Fibroblast of lung (primary cell): Measurements from ENCODE around the gene IDI1. TPM values are rescaled to one million over a fixed set of nuclear protein-coding genes. Genes with fewer than 3 reads are reported as not detected.
"Not testable (repeated sequence)": the region's sequence is repeated elsewhere in the genome, so short reads cannot be mapped to it uniquely, and the experiment has no call there.

ENCODE experiments used
- DNase-seq, 2 donors: peaks; one replicate each; pipeline versions ENCODE4 v3.0.0 to v3.0.0-alpha.2; 2010; ENCODE audit warnings: low read depth in 2 of 2
- H2AFZ ChIP-seq: 2 replicates; pipeline ENCODE4 v1.5.1; 2012; ENCODE audit warnings: low read length, control low read depth, inconsistent platforms
- H3K27ac ChIP-seq: 2 replicates; pipeline ENCODE4 v1.5.1; 2011; ENCODE audit warnings: low read length, control low read depth; ENCODE audit not compliant: insufficient read depth
- H3K27me3 ChIP-seq: 2 replicates; pipeline ENCODE4 v1.5.1; 2011; ENCODE audit warnings: mild to moderate bottlenecking, low read length; ENCODE audit not compliant: control insufficient read depth, insufficient read depth
- H3K36me3 ChIP-seq: 2 replicates; pipeline ENCODE4 v1.5.1; 2011; ENCODE audit warnings: low read length; ENCODE audit not compliant: control insufficient read depth, insufficient read depth
- H3K4me1 ChIP-seq: 2 replicates; pipeline ENCODE4 v1.5.1; 2011; ENCODE audit warnings: low read length; ENCODE audit not compliant: control insufficient read depth, insufficient read depth; ENCODE audit errors: extremely low read depth
- H3K4me2 ChIP-seq: 2 replicates; pipeline ENCODE4 v1.5.1; 2011; ENCODE audit warnings: low read length, control low read depth; ENCODE audit not compliant: insufficient read depth; ENCODE audit errors: extremely low read depth
- H3K4me3 ChIP-seq, 4 experiments: fragments of 200-600 bp in 1 of 4; sonication (generic) in 1 of 4; replicated peaks in 1 of 4; 2 replicates each; pipeline ENCODE4 v1.5.1; 2011 to 2016; ENCODE audit warnings: low read length in 4 of 4, low read depth in 3 of 4, mild to moderate bottlenecking in 3 of 4, control low read depth in 2 of 4, inconsistent platforms in 1 of 4, mixed read lengths in 1 of 4; ENCODE audit not compliant: insufficient read depth in 1 of 4; ENCODE audit errors: control extremely low read depth in 1 of 4
- H3K79me2 ChIP-seq: 2 replicates; pipeline ENCODE4 v1.5.1; 2012; ENCODE audit warnings: mild to moderate bottlenecking, low read length, inconsistent platforms; ENCODE audit not compliant: control insufficient read depth, insufficient read depth
- H3K9ac ChIP-seq: 2 replicates; pipeline ENCODE4 v1.5.1; 2011; ENCODE audit warnings: mild to moderate bottlenecking, low read length, control low read depth; ENCODE audit not compliant: insufficient read depth
- H3K9me3 ChIP-seq: 2 replicates; pipeline ENCODE4 v1.5.1; 2012; ENCODE audit warnings: low read depth, low read length; ENCODE audit not compliant: control insufficient read depth, insufficient read depth
- H4K20me1 ChIP-seq: 2 replicates; pipeline ENCODE4 v1.5.1; 2011; ENCODE audit warnings: low read length; ENCODE audit not compliant: control insufficient read depth, insufficient read depth; ENCODE audit errors: extremely low read depth
- CTCF ChIP-seq, 2 donors: IDR thresholded peaks in 1 of 2; conservative IDR thresholded peaks in 1 of 2; 1 replicate in 1 of 2; 2 replicates in 1 of 2; pipeline ENCODE4 v1.5.1; 2011 to 2012; ENCODE audit warnings: low read length in 2 of 2, control low read depth in 1 of 2, inconsistent platforms in 1 of 2, low read depth in 1 of 2, mild to moderate bottlenecking in 1 of 2
- EZH2 ChIP-seq: IDR thresholded peaks from 2 replicates; pipeline ENCODE4 v1.5.1; 2012; ENCODE audit warnings: low read length, control low read depth, mild to moderate bottlenecking; ENCODE audit errors: missing control alignments
- polyA plus RNA-seq, 2 donors: library from polyadenylated mRNA; depleted of rRNA in 1 of 2; stranded (reverse) in 1 of 2; unstranded in 1 of 2; fragments of >200 nt; gene quantifications; 2 replicates each; pipeline ENCODE4 v1.2.1, GENCODE V29; 2011 to 2012; ENCODE audit warnings: missing spikeins in 1 of 2
- total RNA-seq: library from RNA; depleted of rRNA; stranded (reverse); fragments of >200 nt; gene quantifications from 2 replicates; pipeline ENCODE4 v1.2.1, GENCODE V29; 2014

Gene IDI1
- total and polyA plus RNA-seq, 2 donors (not counting 1 experiment from before 2014, with no cell fraction given) = 156 to 202 TPM

- no peaks in the 10 kb centered on the region for H3K9me3 ChIP-seq
- H3K27me3 ChIP-seq = no peaks in the 10 kb centered on the region
- no peak overlapping the region for H3K4me2 ChIP-seq
- no peaks in the 10 kb centered on the region for H3K79me2 ChIP-seq
- no peak for TF ChIP-seq EZH2
- no peak for TF ChIP-seq CTCF (conservative IDR thresholded peaks at IDR 0.05 in 1 of 2, IDR thresholded peaks at IDR 0.05 in 1 of 2; ENCODE audit: low read depth in 1 of 2, low read length in 2 of 2)
- no peak overlapping the region for H3K27ac ChIP-seq
- no peak overlapping the region for H3K9ac ChIP-seq
- no peaks in the 10 kb centered on the region for H3K4me1 ChIP-seq
- no peaks in the 10 kb centered on the region for H4K20me1 ChIP-seq
- no peak overlapping the region for H2AFZ ChIP-seq
- no peak overlapping the region for H3K4me3 ChIP-seq
- H3K36me3 ChIP-seq = peaks cover 32% of the 10 kb centered on the region
- DNase-seq = no peak
Observed at GRCh38 chr10:1015688-1016087, 33.2 kb downstream of the IDI1 start.

- no peak for TF ChIP-seq EZH2
- no peak overlapping the region for H2AFZ ChIP-seq
- H3K27me3 ChIP-seq = no peaks in the 10 kb centered on the region
- DNase-seq = no peak
- H3K36me3 ChIP-seq = peaks cover 34% of the 10 kb centered on the region
- no peaks in the 10 kb centered on the region for H4K20me1 ChIP-seq
- no peak overlapping the region for H3K4me3 ChIP-seq
- H3K27ac ChIP-seq = no peak overlapping the region
- H3K79me2 ChIP-seq = no peaks in the 10 kb centered on the region
- H3K9me3 ChIP-seq = no peaks in the 10 kb centered on the region
- no peak overlapping the region for H3K4me2 ChIP-seq
- no peaks in the 10 kb centered on the region for H3K4me1 ChIP-seq
- no peak overlapping the region for H3K9ac ChIP-seq
Observed at GRCh38 chr10:1011696-1012095, 37.2 kb downstream of the IDI1 start.

- Histone ChIP-seq H3K36me3 (peaks cover 32% of the 10 kb centered on the region), H3K4me3 (no peak overlapping the region), H3K9me3 (no peaks in the 10 kb centered on the region), H3K4me1 (no peaks in the 10 kb centered on the region), H3K4me2 (no peak overlapping the region), H3K27me3 (no peaks in the 10 kb centered on the region), H3K9ac (no peak overlapping the region), H3K79me2 (no peaks in the 10 kb centered on the region), H2AFZ (no peak overlapping the region), H3K27ac (no peak overlapping the region), H4K20me1 (no peaks in the 10 kb centered on the region)
- no peak for DNase-seq
- TF ChIP-seq EZH2 (no peak), CTCF (conservative IDR thresholded peaks at IDR 0.05 in 1 of 2, IDR thresholded peaks at IDR 0.05 in 1 of 2; ENCODE audit: low read depth in 1 of 2, low read length in 2 of 2) (no peak)
Observed at GRCh38 chr10:1010703-1011102, 38.2 kb downstream of the IDI1 start.

GRCh38 chr10:1009947-1010346, 39.0 kb downstream of the IDI1 start:
- not testable (repeated sequence) for DNase-seq, H3K4me1 ChIP-seq, H3K4me2 ChIP-seq, H2AFZ ChIP-seq, H3K4me3 ChIP-seq, H3K9me3 ChIP-seq, H4K20me1 ChIP-seq, H3K27ac ChIP-seq, H3K79me2 ChIP-seq, H3K27me3 ChIP-seq, H3K9ac ChIP-seq
- peaks cover 31% of the 10 kb centered on the region for H3K36me3 ChIP-seq
